HG03103 (cell line): ENCODE measurements around the gene SMIM33.
"Not testable (repeated sequence)": the region's sequence is repeated elsewhere in the genome, so short reads cannot be mapped to it uniquely, and the experiment has no call there.

Experiments used
- ATAC-seq: cut with Tn5 transposase; IDR thresholded peaks from one replicate; pipeline ENCODE4 v1.9.1; 2021; ENCODE audit warnings: low read depth; ENCODE audit not compliant: unreplicated experiment

The SMIM33 gene

GRCh38 chr5:139456776-139457175 lies 14.0 kb upstream of the SMIM33 start:
- ATAC-seq = no peak

- ATAC-seq = no peak
Observed at GRCh38 chr5:139457241-139457640, 13.6 kb upstream of the SMIM33 start.

GRCh38 chr5:139457653-139458306 lies 13.0 kb upstream of the SMIM33 start:
- no peak for ATAC-seq

GRCh38 chr5:139458580-139459407 lies 12.0 kb upstream of the SMIM33 start:
- ATAC-seq = no peak

- no peak for ATAC-seq
Observed at GRCh38 chr5:139459451-139459934, 11.3 kb upstream of the SMIM33 start.

DNA sequence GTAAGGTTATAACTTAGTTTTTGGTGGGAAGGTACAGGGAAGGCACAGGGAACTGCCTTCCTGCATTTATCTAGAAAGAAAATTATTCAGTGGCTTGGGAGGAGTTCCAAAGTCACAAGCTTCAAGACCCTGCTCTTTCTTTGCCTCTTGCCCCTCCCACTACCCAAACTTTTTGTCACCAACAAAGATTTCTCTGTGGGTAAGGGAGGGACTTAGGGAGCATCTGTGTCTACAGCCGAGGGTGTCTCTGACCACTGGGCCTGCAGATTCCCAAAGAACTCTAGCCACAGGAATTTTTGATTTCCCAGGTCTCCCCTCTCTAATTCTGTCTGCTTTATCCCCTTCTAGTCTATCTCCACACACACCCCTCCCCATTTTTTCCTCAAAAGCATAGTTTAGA lies 10.3 kb upstream of the SMIM33 start:
- ATAC-seq = no peak

GRCh38 chr5:139461176-139461575 lies 9.6 kb upstream of the SMIM33 start:
- no peak for ATAC-seq

DNA sequence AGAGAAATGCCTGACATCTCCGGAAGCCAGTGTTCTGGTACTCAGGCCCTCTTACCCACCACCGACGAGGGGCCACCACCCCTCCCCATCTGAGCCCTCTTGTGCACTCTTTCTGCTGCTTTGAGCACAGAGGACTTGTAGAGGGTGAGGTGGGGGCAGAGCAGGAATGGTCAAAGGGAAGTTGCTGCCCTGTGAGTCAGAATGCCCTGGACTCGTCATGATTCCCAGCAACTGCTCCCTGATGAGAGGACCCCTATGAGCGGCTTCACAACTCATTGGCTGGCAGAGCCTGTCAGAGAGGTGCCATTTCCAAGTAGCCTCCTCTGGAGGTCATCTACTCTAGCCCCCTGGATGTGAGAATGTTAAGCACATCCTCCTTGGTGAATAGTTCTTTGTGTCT lies 9.1 kb upstream of the SMIM33 start:
- no peak for ATAC-seq

DNA sequence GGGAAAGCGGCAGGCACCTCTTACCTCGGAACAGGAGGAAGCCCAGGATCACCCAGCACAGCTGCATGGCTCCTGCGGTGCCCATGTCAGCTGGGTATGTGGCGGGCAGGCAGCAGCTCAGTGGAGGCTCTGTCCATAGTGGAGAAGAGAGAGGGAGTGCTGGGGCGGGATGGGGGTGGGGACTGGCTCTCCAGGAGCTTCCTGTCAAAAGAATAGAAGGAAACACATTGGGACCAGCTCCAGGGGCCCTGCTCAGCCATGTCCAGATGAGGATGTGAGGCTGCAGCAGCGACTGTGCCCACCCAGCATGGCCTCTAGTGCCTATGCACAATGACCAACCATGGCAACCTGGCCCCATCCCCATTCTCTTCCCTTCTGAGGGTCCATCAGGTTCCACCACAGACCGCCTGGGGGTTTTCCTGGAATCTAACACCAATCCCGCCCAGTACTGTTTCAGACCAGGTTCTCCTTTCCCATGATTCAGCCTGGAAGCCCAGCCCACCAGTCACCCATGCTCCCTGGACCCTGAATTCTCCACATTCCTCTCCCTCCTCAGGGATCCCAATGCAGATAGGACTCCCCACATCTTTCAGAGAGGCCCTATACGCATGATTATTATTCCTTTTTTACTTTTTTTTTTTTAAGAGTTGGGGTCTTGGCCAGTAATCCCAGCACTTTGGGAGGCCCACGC lies 8.1 kb upstream of the SMIM33 start, which contains the start of gene ECSCR:
TSS of gene ECSCR (minus strand) at position 158 of the 691 bp plus-strand sequence. CDS start at position 85, 73 bp downstream.
- ATAC-seq = no peak

DNA sequence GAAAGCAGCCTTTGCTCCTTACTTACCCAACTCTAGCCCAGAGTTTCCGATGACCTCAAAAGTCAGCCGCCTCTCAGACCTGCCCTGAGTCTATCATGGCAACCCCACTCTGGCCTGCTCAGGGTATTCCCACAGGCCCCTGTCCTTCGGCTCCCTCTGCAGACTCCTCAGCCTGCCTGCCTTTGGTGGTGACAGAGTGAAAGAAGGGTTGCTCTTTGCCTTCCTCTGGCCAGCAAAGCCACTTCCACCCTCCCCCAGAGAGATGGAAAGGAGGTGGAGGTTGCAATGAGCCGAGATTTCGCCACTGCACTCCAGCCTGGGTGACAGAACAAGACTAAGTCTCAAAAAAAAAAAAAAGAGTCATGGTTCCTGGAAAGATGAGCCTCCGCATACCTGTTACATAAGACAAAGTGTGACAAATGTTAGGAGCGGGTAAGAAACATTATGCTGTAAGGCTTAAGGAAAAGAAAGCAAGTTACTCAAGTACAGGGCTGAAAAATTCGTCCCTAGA lies 2.3 kb upstream of the SMIM33 start:
- no peak for ATAC-seq

- ATAC-seq = no peak
Observed at GRCh38 chr5:139472386-139473030, 1.7 kb downstream of the SMIM33 start.

- ATAC-seq = no peak
Observed at GRCh38 chr5:139473105-139473504, 2.3 kb downstream of the SMIM33 start.

- no peak for ATAC-seq
Observed at GRCh38 chr5:139473565-139473964, 2.8 kb downstream of the SMIM33 start.

- no peak for ATAC-seq
Observed at GRCh38 chr5:139474890-139475791, 4.3 kb downstream of the SMIM33 start.

GRCh38 chr5:139475865-139476617 lies 5.2 kb downstream of the SMIM33 start:
- ATAC-seq = no peak

- not testable (repeated sequence) for ATAC-seq
Observed at GRCh38 chr5:139478657-139479423, 8.0 kb downstream of the SMIM33 start.

GRCh38 chr5:139479729-139480128 lies 8.9 kb downstream of the SMIM33 start:
- not testable (repeated sequence) for ATAC-seq

GRCh38 chr5:139481122-139481533 lies 10.3 kb downstream of the SMIM33 start:
- ATAC-seq = no peak
